Ascending aorta (tissue), 2 donors: ENCODE data around the gene ASB14. TPM values are rescaled to one million over a fixed set of nuclear protein-coding genes. Genes with fewer than 3 reads are reported as not detected.

Source experiments
- DNase-seq, 2 donors: peaks; one replicate each; pipeline ENCODE4 v3.0.0-alpha.2; 2019; ENCODE audit warnings: low spot score in 2 of 2
- H3K27ac ChIP-seq, 2 donors: fragments of 200-600 bp; sonication (generic); one replicate each; pipeline ENCODE4 v1.5.1; 2016 to 2017; ENCODE audit warnings: mild to moderate bottlenecking in 1 of 2
- H3K27me3 ChIP-seq: fragments of 200-600 bp; sonication (generic); one replicate; pipeline ENCODE4 v1.5.1; 2017
- H3K36me3 ChIP-seq, 2 donors: fragments of 200-600 bp; sonication (generic); one replicate each; pipeline ENCODE4 v1.5.1; 2016
- H3K4me1 ChIP-seq, 2 donors: fragments of 200-600 bp; sonication (generic); one replicate each; pipeline ENCODE4 v1.5.1; 2016 to 2017; ENCODE audit warnings: mild to moderate bottlenecking in 1 of 2
- H3K4me3 ChIP-seq, 2 donors: fragments of 200-600 bp; sonication (generic); one replicate each; pipeline ENCODE4 v1.5.1; 2016 to 2017; ENCODE audit warnings: mild to moderate bottlenecking in 1 of 2
- H3K9me3 ChIP-seq, 2 donors: fragments of 200-600 bp; sonication (generic); one replicate each; pipeline ENCODE4 v1.5.1; 2016
- intact Hi-C: fragments of 100-400 bp; cut with DNase I; formaldehyde crosslinking; loops from one replicate; pipeline ENCODE4 v1.15.1; 2023
- total RNA-seq: library from RNA; depleted of rRNA; stranded (reverse); fragments of >200 nt; gene quantifications from one replicate; pipeline ENCODE4 v1.1.0, GENCODE V29; 2016
- TF ChIP-seq, protein P1 (sequence below), 3 experiments: fragments of 200-600 bp in 2 of 3; fragments of 450-650 bp in 1 of 3; sonication (generic) in 2 of 3; IDR thresholded peaks; one replicate each; pipeline ENCODE4 v1.5.1; 2016 to 2019; ENCODE audit warnings: antibody characterized with exemption in 3 of 3, mild to moderate bottlenecking in 1 of 3, moderate library complexity in 1 of 3

ASB14 gene
- total RNA-seq, 1 donor from 2014 or later, result not detected

DNA sequence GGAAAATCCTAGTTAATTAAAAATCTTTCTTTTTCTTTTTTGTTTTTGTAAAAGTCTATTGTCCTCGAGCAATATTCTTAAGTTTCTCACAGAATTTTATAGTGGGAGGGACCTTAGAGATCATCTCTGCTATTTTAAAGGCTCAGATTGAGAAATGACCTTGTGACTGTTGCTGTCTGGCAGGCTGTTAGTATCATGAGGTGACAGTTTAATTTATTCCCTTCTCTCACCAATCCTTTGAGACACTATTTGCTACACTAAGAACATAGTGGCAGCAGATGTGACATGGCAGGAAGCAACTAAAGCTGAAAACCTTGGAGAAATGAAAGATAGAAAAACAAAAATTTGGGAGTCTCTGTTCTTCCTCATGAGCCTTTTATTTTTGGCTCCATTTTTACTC is 40.1 kb downstream of the ASB14 start:
- no peak overlapping the region for H3K27ac ChIP-seq
- TF ChIP-seq, protein P1, sequence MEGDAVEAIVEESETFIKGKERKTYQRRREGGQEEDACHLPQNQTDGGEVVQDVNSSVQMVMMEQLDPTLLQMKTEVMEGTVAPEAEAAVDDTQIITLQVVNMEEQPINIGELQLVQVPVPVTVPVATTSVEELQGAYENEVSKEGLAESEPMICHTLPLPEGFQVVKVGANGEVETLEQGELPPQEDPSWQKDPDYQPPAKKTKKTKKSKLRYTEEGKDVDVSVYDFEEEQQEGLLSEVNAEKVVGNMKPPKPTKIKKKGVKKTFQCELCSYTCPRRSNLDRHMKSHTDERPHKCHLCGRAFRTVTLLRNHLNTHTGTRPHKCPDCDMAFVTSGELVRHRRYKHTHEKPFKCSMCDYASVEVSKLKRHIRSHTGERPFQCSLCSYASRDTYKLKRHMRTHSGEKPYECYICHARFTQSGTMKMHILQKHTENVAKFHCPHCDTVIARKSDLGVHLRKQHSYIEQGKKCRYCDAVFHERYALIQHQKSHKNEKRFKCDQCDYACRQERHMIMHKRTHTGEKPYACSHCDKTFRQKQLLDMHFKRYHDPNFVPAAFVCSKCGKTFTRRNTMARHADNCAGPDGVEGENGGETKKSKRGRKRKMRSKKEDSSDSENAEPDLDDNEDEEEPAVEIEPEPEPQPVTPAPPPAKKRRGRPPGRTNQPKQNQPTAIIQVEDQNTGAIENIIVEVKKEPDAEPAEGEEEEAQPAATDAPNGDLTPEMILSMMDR (IDR thresholded peaks at IDR 0.05), result no peak
- H3K4me3 ChIP-seq, result no peak overlapping the region
- H3K4me1 ChIP-seq, result no peaks in the 10 kb centered on the region
- H3K27me3 ChIP-seq, result no peaks in the 10 kb centered on the region
- no peak for DNase-seq
- no peaks in the 10 kb centered on the region for H3K9me3 ChIP-seq
- peaks cover 23 to 54% of the 10 kb centered on the region in 2 donors for H3K36me3 ChIP-seq
- intact Hi-C loops, result no loop called here

DNA sequence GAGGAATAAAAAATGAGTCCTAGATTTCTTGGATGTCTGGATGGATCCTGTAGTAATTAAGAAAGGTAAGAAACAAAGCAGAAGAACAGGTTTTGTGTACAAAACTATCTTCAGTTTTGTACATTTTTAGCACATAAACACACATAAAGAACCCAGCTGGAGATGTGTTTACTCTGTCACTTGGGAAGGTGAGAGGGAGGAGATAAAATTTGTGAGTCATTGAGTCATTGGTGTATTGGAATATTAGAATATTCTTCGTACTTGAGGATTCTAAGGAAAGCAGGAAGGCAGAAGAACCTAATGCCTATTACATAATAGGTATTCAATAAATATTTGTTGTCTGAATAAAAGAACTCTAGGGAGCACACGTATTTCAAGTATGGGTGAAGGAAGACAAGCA is 47.5 kb downstream of the ASB14 start:
- H3K9me3 ChIP-seq, result no peaks in the 10 kb centered on the region
- H3K4me1 ChIP-seq, result no peaks in the 10 kb centered on the region
- DNase-seq, result no peak
- H3K27me3 ChIP-seq, result no peaks in the 10 kb centered on the region
- intact Hi-C loops, result no loop called here
- no peak overlapping the region for H3K27ac ChIP-seq
- TF ChIP-seq, protein P1 (IDR thresholded peaks at IDR 0.05), result no peak
- peaks cover 55 to 92% of the 10 kb centered on the region in 2 donors for H3K36me3 ChIP-seq
- no peak overlapping the region for H3K4me3 ChIP-seq

DNA sequence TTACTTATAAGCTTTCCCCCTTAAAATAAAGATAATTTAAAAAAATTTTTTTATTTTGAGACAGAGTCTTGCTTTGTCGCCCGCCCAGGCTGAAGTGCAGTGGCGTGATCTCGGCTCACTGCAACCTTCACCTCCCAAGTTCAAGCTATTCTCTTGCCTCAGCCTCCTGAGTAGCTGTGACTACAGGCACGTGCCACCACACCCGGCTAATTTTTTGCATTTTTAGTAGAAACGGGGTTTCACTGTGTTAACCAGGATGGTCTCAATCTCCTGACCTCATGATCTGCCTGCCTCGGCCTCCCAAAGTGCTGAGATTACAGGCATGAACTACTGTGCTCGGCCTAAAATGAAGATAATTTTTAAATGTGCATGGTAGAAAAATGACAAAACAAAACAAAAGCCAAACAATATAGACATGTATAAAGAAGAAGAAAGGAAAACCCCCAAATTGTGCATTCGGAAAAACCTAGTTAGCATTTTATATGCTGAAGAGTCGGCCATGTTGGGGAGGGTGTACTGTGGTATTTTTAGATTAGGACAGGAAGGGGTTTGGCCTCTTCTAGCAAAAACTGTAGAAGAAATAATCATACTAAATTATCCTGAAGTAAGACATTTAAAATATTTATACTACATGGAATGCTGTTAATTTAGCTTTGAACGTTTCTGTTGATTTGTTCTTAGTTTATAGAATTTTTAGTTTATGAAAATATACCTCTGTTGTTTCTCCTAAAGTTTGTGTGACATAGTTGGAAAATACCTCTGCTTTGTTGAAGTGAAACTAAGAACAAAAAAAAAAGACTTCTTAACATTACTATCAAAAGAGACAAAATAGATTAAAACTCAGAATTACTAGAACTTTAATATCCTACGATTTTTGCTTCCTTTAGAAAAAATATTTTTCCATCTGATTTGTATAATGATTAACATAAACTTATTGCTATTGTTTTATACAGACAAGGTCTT is 57.6 kb downstream of the ASB14 start:
- no peak overlapping the region for H3K27ac ChIP-seq
- H3K27me3 ChIP-seq, result no peaks in the 10 kb centered on the region
- DNase-seq, result no peak
- H3K4me1 ChIP-seq, result peaks cover 1 to 10% of the 10 kb centered on the region in 2 donors
- H3K4me3 ChIP-seq, result no peak overlapping the region
- TF ChIP-seq, protein P1 (IDR thresholded peaks at IDR 0.05), result no peak
- intact Hi-C loops, result no loop called here
- H3K36me3 ChIP-seq, result peaks cover 15 to 20% of the 10 kb centered on the region in 2 donors
- no peaks in the 10 kb centered on the region for H3K9me3 ChIP-seq

DNA sequence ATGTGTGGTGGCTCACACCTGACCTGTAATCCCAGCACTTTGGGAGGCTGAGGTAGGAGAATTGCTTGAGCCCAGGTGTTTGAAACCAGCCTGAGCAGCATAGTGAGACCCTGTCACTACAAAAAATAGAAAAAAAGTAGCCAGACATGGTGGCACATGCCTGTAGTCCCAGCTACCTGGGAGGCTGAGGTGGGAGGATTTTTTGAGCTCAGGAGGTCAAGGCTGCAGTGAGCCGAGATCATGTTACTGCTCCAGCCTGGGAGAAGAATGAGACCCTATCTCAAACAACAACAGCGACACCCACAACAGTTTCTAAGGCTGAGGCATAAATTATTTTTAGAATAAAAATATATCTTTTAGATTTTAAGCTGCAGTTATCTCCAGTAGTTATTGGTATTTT is 58.7 kb downstream of the ASB14 start:
- Histone ChIP-seq H3K27ac (no peak overlapping the region), H3K27me3 (no peaks in the 10 kb centered on the region), H3K36me3 (peaks cover 10 to 13% of the 10 kb centered on the region in 2 donors), H3K4me3 (no peak overlapping the region), H3K4me1 (peaks cover 3 to 16% of the 10 kb centered on the region in 2 donors), H3K9me3 (no peaks in the 10 kb centered on the region)
- TF ChIP-seq, protein P1 (IDR thresholded peaks at IDR 0.05), result no peak
- DNase-seq, result no peak
- intact Hi-C loops, result no loop called here

DNA sequence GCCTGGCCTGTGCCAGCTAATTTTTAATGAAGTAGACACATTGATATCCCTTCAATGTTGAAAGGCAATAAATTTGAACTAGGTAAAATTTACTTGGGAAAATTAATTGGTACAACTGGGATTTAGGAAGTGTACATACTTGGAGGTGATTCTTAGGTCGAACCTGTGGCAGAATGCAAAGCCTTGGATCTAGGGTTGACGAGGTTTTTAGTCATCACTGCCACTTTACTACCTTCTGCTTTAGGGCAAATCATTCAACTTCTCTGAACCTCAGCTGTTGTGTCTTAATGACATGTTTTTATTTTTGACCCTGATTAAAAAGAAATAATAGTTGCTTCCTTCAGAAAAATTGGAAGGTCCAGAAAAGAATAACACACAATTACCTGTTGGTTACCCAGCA is 62.5 kb downstream of the ASB14 start:
- Histone ChIP-seq H3K27ac (no peak overlapping the region), H3K36me3 (no peaks in the 10 kb centered on the region), H3K4me3 (no peak overlapping the region), H3K4me1 (peaks cover 3 to 18% of the 10 kb centered on the region in 2 donors), H3K9me3 (no peaks in the 10 kb centered on the region), H3K27me3 (no peaks in the 10 kb centered on the region)
- TF ChIP-seq, protein P1 (IDR thresholded peaks at IDR 0.05), result no peak
- intact Hi-C loops, result no loop called here
- no peak for DNase-seq
